K562 (cell line): ENCODE measurements around the gene STAG2. TPM values are rescaled to one million over a fixed set of nuclear protein-coding genes. Genes with fewer than 3 reads are reported as not detected.
A peak's percentile ranks its signal among the peaks of the same experiment; 100 is the strongest.

Source experiments
- ATAC-seq: fragments of 200-7000 bp; cut with Tn5 transposase; 3 replicates; pipeline ENCODE4 v1.9.1; 2020; ENCODE audit warnings: moderate library complexity
- BruUV-seq: library from RNA; stranded (reverse); fragments of 400-500 nt; replicated peaks from 2 replicates; lab custom pipeline; 2021; lab: Mats Ljungman, UMichigan
- CTCF ChIA-PET: fragments of 300-600 bp; formaldehyde crosslinking; extraction: SDS; loops from one replicate; lab custom pipeline; 2021; ENCODE audit warnings: low intra/inter-chr PET ratio; lab: Yijun Ruan, JAX
- POLR2A ChIA-PET: fragments of 300-600, 350-650 bp; sonication (Branson Sonifier 250); formaldehyde crosslinking; extraction: SDS; loops from one replicate; lab custom pipeline; 2021; ENCODE audit warnings: antibody characterized with exemption, inconsistent platforms; lab: Yijun Ruan, JAX
- DNase-seq, 4 experiments: peaks; one replicate each; pipeline versions ENCODE4 v3.0.0 to v3.0.0-alpha.2; 2011 to 2018; ENCODE audit warnings: low spot score in 3 of 4, mixed read lengths in 3 of 4; ENCODE audit errors: extremely low read depth in 1 of 4
- FAIRE-seq: peaks from 2 replicates; lab custom pipeline; 2011; peaks lifted over from hg19 to GRCh38; lab: Jason Lieb, UNC
- H2AFZ ChIP-seq: 2 replicates; pipeline ENCODE4 v1.6.0; 2011; ENCODE audit warnings: low read depth, low read length, control low read depth, inconsistent platforms
- H3K27ac ChIP-seq: fragments of 200-600 bp; 3 replicates; pipeline ENCODE4 v1.8.0; 2011; ENCODE audit warnings: low read depth, mild to moderate bottlenecking, control low read depth, inconsistent platforms, low read length, moderate library complexity, mixed read lengths; ENCODE audit errors: extremely low read depth
- H3K27me3 ChIP-seq, 2 experiments: fragments of 300-600 bp in 1 of 2; 2 replicates in 1 of 2; 3 replicates in 1 of 2; pipeline versions ENCODE4 v1.6.0 to v1.8.0; 2011; ENCODE audit warnings: inconsistent platforms in 2 of 2, low read length in 2 of 2, mild to moderate bottlenecking in 1 of 2, mixed read lengths in 1 of 2, moderate library complexity in 1 of 2; ENCODE audit not compliant: control insufficient read depth in 2 of 2, insufficient read depth in 2 of 2
- H3K36me3 ChIP-seq: fragments of 300-600 bp; 3 replicates; pipeline ENCODE4 v1.8.0; 2011; ENCODE audit warnings: mild to moderate bottlenecking, low read length, inconsistent platforms; ENCODE audit not compliant: control insufficient read depth, insufficient read depth
- H3K4me1 ChIP-seq, 2 experiments: fragments of 200-600 bp in 1 of 2; replicated peaks in 1 of 2; 2 replicates in 1 of 2; 3 replicates in 1 of 2; pipeline versions ENCODE4 v1.5.1 to v1.8.0; 2011; ENCODE audit warnings: inconsistent platforms in 2 of 2, low read length in 2 of 2, mild to moderate bottlenecking in 1 of 2, mixed read lengths in 1 of 2, moderate library complexity in 1 of 2; ENCODE audit not compliant: control insufficient read depth in 2 of 2, insufficient read depth in 2 of 2
- H3K4me2 ChIP-seq: 2 replicates; pipeline ENCODE4 v1.6.1; 2011; ENCODE audit warnings: low read length, control low read depth, inconsistent platforms, mixed read lengths; ENCODE audit not compliant: insufficient read depth
- H3K4me3 ChIP-seq: fragments of 200-600 bp; sonication (generic), shearing (Covaris generic); 2 replicates; pipeline ENCODE4 v1.5.1; 2016; ENCODE audit warnings: control low read depth, inconsistent platforms
- H3K79me2 ChIP-seq: fragments of 200-600 bp; 3 replicates; pipeline ENCODE4 v1.8.0; 2011; ENCODE audit warnings: low read length, inconsistent platforms; ENCODE audit not compliant: control insufficient read depth, insufficient read depth
- H3K9ac ChIP-seq, 2 experiments: 2 replicates each; pipeline versions ENCODE4 v1.6.0 to v1.6.1; 2011; ENCODE audit warnings: low read depth in 2 of 2, low read length in 2 of 2, control low read depth in 1 of 2, inconsistent platforms in 1 of 2, mild to moderate bottlenecking in 1 of 2, mixed read lengths in 1 of 2; ENCODE audit not compliant: insufficient read depth in 1 of 2
- H3K9me1 ChIP-seq: one replicate; pipeline ENCODE4 v1.6.0; 2011; ENCODE audit warnings: inconsistent platforms, mild to moderate bottlenecking, low read length, moderate library complexity; ENCODE audit not compliant: control insufficient read depth, insufficient read depth
- H3K9me3 ChIP-seq: replicated peaks from 2 replicates; pipeline ENCODE4 v1.5.1; 2011; ENCODE audit warnings: low read depth, low read length, inconsistent platforms; ENCODE audit not compliant: control insufficient read depth, insufficient read depth
- H4K20me1 ChIP-seq: replicated peaks from 2 replicates; pipeline ENCODE4 v1.6.1; 2011; ENCODE audit warnings: low read length, inconsistent platforms, mixed read lengths; ENCODE audit not compliant: control insufficient read depth, insufficient read depth
- ESRRA ChIP-seq: fragments of 450-650 bp; IDR thresholded peaks from 2 replicates; pipeline ENCODE4 v1.6.1; 2014; ENCODE audit warnings: low read depth, mild to moderate bottlenecking, moderate library complexity, borderline replicate concordance
- ETV1 ChIP-seq: fragments of 450-650 bp; conservative IDR thresholded peaks from 2 replicates; pipeline ENCODE4 v1.6.1; 2016; ENCODE audit warnings: missing genetic modification characterization, control low read depth, low read depth, missing compliant biosample characterization
- GTF2E2 ChIP-seq: fragments of 200-800 bp; sonication (Bioruptor generic); IDR thresholded peaks from 2 replicates; pipeline ENCODE4 v1.6.1; 2016; ENCODE audit warnings: missing genetic modification characterization, missing compliant biosample characterization
- JUN ChIP-seq, 2 experiments: sonication (generic) in 1 of 2; formaldehyde crosslinking in 1 of 2; IDR thresholded peaks; 2 replicates each; pipeline versions ENCODE4 v1.6.1 to v1.8.0; 2012 to 2022; ENCODE audit warnings: borderline replicate concordance in 2 of 2, mild to moderate bottlenecking in 2 of 2, improper control_type of control experiment in 1 of 2, low read depth in 1 of 2, low read length in 1 of 2, missing genetic modification reagents in 1 of 2
- MED1 ChIP-seq: sonication (generic); formaldehyde crosslinking; IDR thresholded peaks from 2 replicates; pipeline ENCODE4 v1.8.1; 2023; ENCODE audit warnings: missing genetic modification reagents, borderline replicate concordance
- POLR2B ChIP-seq: fragments of 450-650 bp; IDR thresholded peaks from 2 replicates; pipeline ENCODE4 v1.6.1; 2018; ENCODE audit warnings: low read depth; ENCODE audit not compliant: partially characterized antibody
- SP1 ChIP-seq: sonication (generic); formaldehyde crosslinking; IDR thresholded peaks from 2 replicates; pipeline ENCODE4 v1.8.1; 2022; ENCODE audit warnings: mild to moderate bottlenecking, missing genetic modification reagents
- TBP ChIP-seq: optimal IDR thresholded peaks from 2 replicates; pipeline ENCODE3; 2011; ENCODE audit warnings: low read depth, low read length, improper control_type of control experiment
- TOE1 ChIP-seq, 2 experiments: fragments of 450-650 bp in 1 of 2; sonication (generic) in 1 of 2; formaldehyde crosslinking in 1 of 2; IDR thresholded peaks; 2 replicates each; pipeline versions ENCODE4 v1.7.1 to v1.8.0; 2016 to 2022; ENCODE audit warnings: borderline replicate concordance in 2 of 2, mild to moderate bottlenecking in 2 of 2, antibody characterized with exemption in 1 of 2, inconsistent platforms in 1 of 2, low read depth in 1 of 2, missing genetic modification reagents in 1 of 2, moderate library complexity in 1 of 2
- TRIM24 ChIP-seq, 2 experiments: fragments of 450-650 bp; IDR thresholded peaks; 2 replicates each; pipeline ENCODE4 v1.6.1; 2016
- YBX1 ChIP-seq: fragments of 450-650 bp; IDR thresholded peaks from 2 replicates; pipeline ENCODE4 v1.7.1; 2016; ENCODE audit warnings: mild to moderate bottlenecking
- ZFX ChIP-seq: sonication (generic); formaldehyde crosslinking; IDR thresholded peaks from 2 replicates; pipeline ENCODE4 v1.8.0; 2022; ENCODE audit warnings: mild to moderate bottlenecking, missing genetic modification reagents, moderate library complexity
- WGBS: fragments of 100-300 bp; shearing (Covaris generic); methylation state at CpG from one replicate; pipeline ENCODE4 v1.1.6; 2016; ENCODE audit warnings: low coverage, mixed read lengths; ENCODE audit not compliant: insufficient coverage; ENCODE audit errors: missing lambda C conversion rate; 5-methylcytosine and 5-hydroxymethylcytosine counted together
- in situ Hi-C: fragments of 300-500 bp; cut with MboI; formaldehyde crosslinking; loops from 4 replicates; pipeline ENCODE4 v1.15.0; 2018; ENCODE audit warnings: inconsistent platforms, mixed read lengths
- intact Hi-C: fragments of 100-400 bp; cut with micrococcal nuclease; formaldehyde crosslinking; loops from 2 replicates; pipeline ENCODE4 v1.14.2; 2022
- polyA plus RNA-seq, 8 experiments: library from polyadenylated mRNA; depleted of rRNA in 4 of 8; stranded (reverse) in 5 of 8; unstranded in 3 of 8; fragments of >200 nt; fragmentation: Nextera tagmentation in 2 of 8; fragmentation: Illumina TruSeq in 1 of 8; extraction: Ambion mirVana in 2 of 8; extraction: Trizol in 1 of 8; gene quantifications; 2 replicates each; pipeline versions ENCODE4 v1.2.1 to v1.2.3, GENCODE V29; 2011 to 2014; ENCODE audit warnings: inconsistent platforms in 1 of 8, missing spikeins in 1 of 8
- total RNA-seq, 7 experiments: library from RNA; depleted of rRNA in 6 of 7; stranded (reverse); fragments of >200 nt in 6 of 7; fragmentation: Illumina TruSeq in 2 of 7; extraction: Trizol in 2 of 7; gene quantifications; 2 replicates each; pipeline versions ENCODE4 v1.2.1 to v1.2.3, GENCODE V29; 2011 to 2021; ENCODE audit warnings: low replicate concordance in 1 of 7
- TF ChIP-seq, protein P1 (sequence below): sonication (generic); formaldehyde crosslinking; IDR thresholded peaks from 2 replicates; pipeline ENCODE4 v1.8.0; 2023; ENCODE audit warnings: mild to moderate bottlenecking, missing genetic modification reagents
- TF ChIP-seq, protein P2 (sequence below), 2 experiments: fragments of 450-650 bp; IDR thresholded peaks; 2 replicates each; pipeline ENCODE4 v1.6.1; 2016

Gene STAG2
- total and polyA plus RNA-seq, 9 of the 15 experiments (the other 6 are each of a cell fraction or from before 2014, with no cell fraction given) = 40.3 to 133 (median 90.1) TPM

DNA sequence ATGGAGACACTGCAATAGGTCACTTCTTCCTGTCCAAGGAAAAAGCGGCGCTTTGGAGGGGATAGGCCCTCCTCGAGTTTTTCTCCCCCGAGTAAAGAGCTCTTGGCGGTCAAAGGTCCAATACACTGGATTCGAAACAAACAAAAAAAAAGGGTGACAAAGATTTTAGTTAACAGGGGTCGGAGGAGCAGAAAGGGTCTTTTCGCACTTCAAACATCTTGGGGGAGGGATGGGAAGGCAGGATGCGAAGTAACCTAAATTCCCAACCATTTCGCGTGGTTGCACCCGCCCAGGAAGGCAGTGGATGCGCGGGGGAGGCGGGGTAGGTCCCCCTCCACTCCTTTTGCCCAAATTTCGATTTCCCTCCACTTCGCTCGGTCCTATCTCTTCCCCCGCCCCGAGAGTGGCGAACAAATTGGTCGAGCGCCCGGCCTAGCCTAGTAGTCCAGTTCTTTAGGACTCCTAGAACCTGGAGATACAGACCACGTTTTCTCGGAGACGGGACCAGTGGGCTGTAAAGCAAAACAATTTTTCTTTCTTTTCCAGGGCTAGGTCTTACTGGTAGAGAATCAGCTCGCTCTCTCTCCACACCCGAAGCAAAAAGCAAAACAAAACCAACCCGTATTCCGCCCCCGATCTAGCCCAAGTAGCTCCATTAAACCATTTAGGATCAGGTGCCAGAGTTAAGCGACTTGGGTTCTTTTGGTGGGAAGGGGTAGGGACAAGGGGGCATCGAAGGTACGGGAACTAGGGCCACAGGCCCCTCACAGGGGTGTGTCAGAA is 2.0 kb upstream of the STAG2 start:
- in situ Hi-C loops = no loop called here
- H3K9ac ChIP-seq = peak overlapping the region; percentile 98
- TSS peak; percentile 75 for BruUV-seq
- H4K20me1 ChIP-seq = no peaks in the 10 kb centered on the region; the same call in 1 of the 2 replicates
- H3K9me1 ChIP-seq = no peaks in the 10 kb centered on the region
- FAIRE-seq = no peak
- POLR2A ChIA-PET = interaction anchor here (0.6 to 1.7 kb wide), 9 partner anchors 11 to 545 kb away, joined by 3 to 6 read pairs (median 4); no protein-coding TSS in a partner anchor
- peak overlapping the region; percentile 58 for H3K4me3 ChIP-seq
- WGBS = under 1% methylated on average over 28 of the region's 35 CpGs
- H3K79me2 ChIP-seq = peaks cover 53% of the 10 kb centered on the region
- peaks cover 1 to 4% of the 10 kb centered on the region in 2 experiments; a peak in 1 of 5 replicates for H3K4me1 ChIP-seq
- H3K9me3 ChIP-seq = no peaks in the 10 kb centered on the region
- DNase-seq = peak; percentile 37 to 66 (median 46)
- H3K27ac ChIP-seq = peak overlapping the region; percentile 99
- intact Hi-C loops = loop anchor here (1.0 to 10.0 kb wide), 4 partner anchors 75 to 388 kb away; partner anchors contain the start of gene SH2D1A
- H3K36me3 ChIP-seq = no peaks in the 10 kb centered on the region
- H2AFZ ChIP-seq = peak overlapping the region; percentile 93
- peak; percentile 25 for ATAC-seq
- H3K27me3 ChIP-seq = no peaks in the 10 kb centered on the region
- peak overlapping the region; percentile 93 for H3K4me2 ChIP-seq
- CTCF ChIA-PET = interaction anchor here (0.5 to 1.9 kb wide), 5 partner anchors 17 to 126 kb away, joined by 3 to 21 read pairs (median 3); no protein-coding TSS in a partner anchor
- TF ChIP-seq ESRRA (no peak), SP1 (CRISPR knock-in tag) (peak; percentile 11; the same call in 1 of the 2 replicates), ETV1 (peak; percentile 51; the same call in 1 of the 2 replicates), TBP (peak; percentile 31), MED1 (CRISPR knock-in tag) (no peak), TRIM24 (IDR thresholded peaks at IDR 0.05) (0 out of 4 replicates have a peak, but pooled peaks of 1 of the 2 experiments have one; percentile 4), TOE1 (IDR thresholded peaks at IDR 0.05; ENCODE audit: borderline replicate concordance) (0 out of 2 replicates have a peak, but pooled peaks have one; percentile 11), TOE1 (CRISPR knock-in tag; IDR thresholded peaks at IDR 0.05; ENCODE audit: borderline replicate concordance, low read depth) (no peak), POLR2B (peak; percentile 28), YBX1 (no peak), GTF2E2 (tag) (0 out of 2 replicates have a peak, but pooled peaks have one; percentile 46), JUN (IDR thresholded peaks at IDR 0.05; ENCODE audit: borderline replicate concordance, low read depth, low read length) (no peak), JUN (CRISPR knock-in tag; IDR thresholded peaks at IDR 0.05; ENCODE audit: borderline replicate concordance) (no peak), ZFX (CRISPR knock-in tag) (peak; percentile 81)
- TF ChIP-seq, protein P1, sequence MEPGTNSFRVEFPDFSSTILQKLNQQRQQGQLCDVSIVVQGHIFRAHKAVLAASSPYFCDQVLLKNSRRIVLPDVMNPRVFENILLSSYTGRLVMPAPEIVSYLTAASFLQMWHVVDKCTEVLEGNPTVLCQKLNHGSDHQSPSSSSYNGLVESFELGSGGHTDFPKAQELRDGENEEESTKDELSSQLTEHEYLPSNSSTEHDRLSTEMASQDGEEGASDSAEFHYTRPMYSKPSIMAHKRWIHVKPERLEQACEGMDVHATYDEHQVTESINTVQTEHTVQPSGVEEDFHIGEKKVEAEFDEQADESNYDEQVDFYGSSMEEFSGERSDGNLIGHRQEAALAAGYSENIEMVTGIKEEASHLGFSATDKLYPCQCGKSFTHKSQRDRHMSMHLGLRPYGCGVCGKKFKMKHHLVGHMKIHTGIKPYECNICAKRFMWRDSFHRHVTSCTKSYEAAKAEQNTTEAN (CRISPR knock-in tag) = no peak
- TF ChIP-seq, protein P2, sequence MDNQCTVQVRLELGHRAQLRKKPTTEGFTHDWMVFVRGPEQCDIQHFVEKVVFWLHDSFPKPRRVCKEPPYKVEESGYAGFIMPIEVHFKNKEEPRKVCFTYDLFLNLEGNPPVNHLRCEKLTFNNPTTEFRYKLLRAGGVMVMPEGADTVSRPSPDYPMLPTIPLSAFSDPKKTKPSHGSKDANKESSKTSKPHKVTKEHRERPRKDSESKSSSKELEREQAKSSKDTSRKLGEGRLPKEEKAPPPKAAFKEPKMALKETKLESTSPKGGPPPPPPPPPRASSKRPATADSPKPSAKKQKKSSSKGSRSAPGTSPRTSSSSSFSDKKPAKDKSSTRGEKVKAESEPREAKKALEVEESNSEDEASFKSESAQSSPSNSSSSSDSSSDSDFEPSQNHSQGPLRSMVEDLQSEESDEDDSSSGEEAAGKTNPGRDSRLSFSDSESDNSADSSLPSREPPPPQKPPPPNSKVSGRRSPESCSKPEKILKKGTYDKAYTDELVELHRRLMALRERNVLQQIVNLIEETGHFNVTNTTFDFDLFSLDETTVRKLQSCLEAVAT (IDR thresholded peaks at IDR 0.05) = peak in 1 of 2 experiments; percentile 15; a peak in 1 of 4 replicates
